Measurements from ENCODE around the gene TMEM169.

Gene TMEM169

GRCh38 chr2:216081487-216082116 is at the start of gene TMEM169, which contains the start of gene PECR:
Gene TMEM169, plus strand, starts transcription at chr2:216081919. Its CDS starts 14,045 bp downstream, at chr2:216095964.
Gene PECR, minus strand, starts transcription at chr2:216081809. Its CDS starts 68 bp downstream, at chr2:216081741.
- in situ Hi-C loops (cut with MboI; ENCODE audit: low sequenced_read_pairs) = no loop called here

- in situ Hi-C loops (cut with MboI; ENCODE audit: low sequenced_read_pairs) = loop anchor here (25.0 kb wide), 1 partner anchor 630 kb away; no protein-coding TSS in a partner anchor
These were observed 49.6 kb upstream of the TMEM169 start for GRCh38 chr2:216031960-216032689.

- in situ Hi-C loops (cut with MboI; ENCODE audit: low sequenced_read_pairs) = loop anchor here (25.0 kb wide), 1 partner anchor 629 kb away; no protein-coding TSS in a partner anchor
These were observed 48.3 kb upstream of the TMEM169 start for GRCh38 chr2:216033403-216033802.

GRCh38 chr2:216034065-216034464 is 47.7 kb upstream of the TMEM169 start:
- in situ Hi-C loops (cut with MboI; ENCODE audit: low sequenced_read_pairs) = loop anchor here (25.0 kb wide), 1 partner anchor 628 kb away; no protein-coding TSS in a partner anchor

- in situ Hi-C loops (cut with MboI; ENCODE audit: low sequenced_read_pairs) = loop anchor here (25.0 kb wide), 1 partner anchor 622 kb away; no protein-coding TSS in a partner anchor
These were observed 41.8 kb upstream of the TMEM169 start for GRCh38 chr2:216039918-216040317.

GRCh38 chr2:216041438-216041837 is 40.3 kb upstream of the TMEM169 start:
- in situ Hi-C loops (cut with MboI; ENCODE audit: low sequenced_read_pairs) = loop anchor here (25.0 kb wide), 1 partner anchor 621 kb away; no protein-coding TSS in a partner anchor

- in situ Hi-C loops (cut with MboI; ENCODE audit: low sequenced_read_pairs) = loop anchor here (25.0 kb wide), 1 partner anchor 618 kb away; no protein-coding TSS in a partner anchor
These were observed 37.8 kb upstream of the TMEM169 start for GRCh38 chr2:216043949-216044348.

GRCh38 chr2:216044883-216045486 is 36.7 kb upstream of the TMEM169 start:
- in situ Hi-C loops (cut with MboI; ENCODE audit: low sequenced_read_pairs) = loop anchor here (25.0 kb wide), 1 partner anchor 617 kb away; no protein-coding TSS in a partner anchor

- in situ Hi-C loops (cut with MboI; ENCODE audit: low sequenced_read_pairs) = loop anchor here (25.0 kb wide), 1 partner anchor 615 kb away; no protein-coding TSS in a partner anchor
These were observed 34.3 kb upstream of the TMEM169 start for GRCh38 chr2:216047397-216047796.

GRCh38 chr2:216049452-216049851 is 32.3 kb upstream of the TMEM169 start:
- in situ Hi-C loops (cut with MboI; ENCODE audit: low sequenced_read_pairs) = loop anchor here (25.0 kb wide), 1 partner anchor 613 kb away; no protein-coding TSS in a partner anchor

- in situ Hi-C loops (cut with MboI; ENCODE audit: low sequenced_read_pairs) = no loop called here
These were observed 30.4 kb upstream of the TMEM169 start for GRCh38 chr2:216051350-216051749.

GRCh38 chr2:216052420-216052819 is 29.3 kb upstream of the TMEM169 start:
- in situ Hi-C loops (cut with MboI; ENCODE audit: low sequenced_read_pairs) = no loop called here

GRCh38 chr2:216055680-216056079 is 26.0 kb upstream of the TMEM169 start:
- in situ Hi-C loops (cut with MboI; ENCODE audit: low sequenced_read_pairs) = no loop called here

GRCh38 chr2:216056739-216057138 is 25.0 kb upstream of the TMEM169 start:
- in situ Hi-C loops (cut with MboI; ENCODE audit: low sequenced_read_pairs) = no loop called here

GRCh38 chr2:216057688-216058193 is 24.0 kb upstream of the TMEM169 start:
- in situ Hi-C loops (cut with MboI; ENCODE audit: low sequenced_read_pairs) = no loop called here

- in situ Hi-C loops (cut with MboI; ENCODE audit: low sequenced_read_pairs) = no loop called here
These were observed 22.4 kb upstream of the TMEM169 start for GRCh38 chr2:216059233-216059834.

GRCh38 chr2:216064014-216064630 is 17.6 kb upstream of the TMEM169 start:
- in situ Hi-C loops (cut with MboI; ENCODE audit: low sequenced_read_pairs) = no loop called here

GRCh38 chr2:216064665-216065064 is 17.1 kb upstream of the TMEM169 start:
- in situ Hi-C loops (cut with MboI; ENCODE audit: low sequenced_read_pairs) = no loop called here

GRCh38 chr2:216066230-216066629 is 15.5 kb upstream of the TMEM169 start:
- in situ Hi-C loops (cut with MboI; ENCODE audit: low sequenced_read_pairs) = no loop called here

GRCh38 chr2:216069028-216069427 is 12.7 kb upstream of the TMEM169 start:
- in situ Hi-C loops (cut with MboI; ENCODE audit: low sequenced_read_pairs) = no loop called here

Measured in HL-60/S4 treated with retinoic acid at 250 ng/mL for 4 days and 3 days (cell line).